Psoas muscle (tissue), 8 donors: Measurements from ENCODE around the gene IQCE. TPM values are rescaled to one million over a fixed set of nuclear protein-coding genes. Genes with fewer than 3 reads are reported as not detected.

Experiments used
- ATAC-seq, 4 donors: fragments of 200-7000 bp; cut with Tn5 transposase; one replicate each; pipeline ENCODE4 v1.9.1; 2020; ENCODE audit warnings: moderate library complexity in 3 of 4, mild to moderate bottlenecking in 2 of 4
- DNase-seq, 2 donors: peaks; one replicate each; pipeline ENCODE4 v3.0.0-alpha.2; 2020
- H3K27ac ChIP-seq: fragments of 200-600 bp; one replicate; pipeline ENCODE4 v1.8.0; 2022
- H3K27me3 ChIP-seq, 3 donors: fragments of 200-600 bp in 1 of 3; one replicate each; pipeline versions ENCODE4 v1.6.1 to v1.8.0; 2013 to 2022; ENCODE audit warnings: low read length in 2 of 3, mild to moderate bottlenecking in 2 of 3, moderate library complexity in 1 of 3; ENCODE audit not compliant: insufficient read depth in 3 of 3
- H3K36me3 ChIP-seq, 2 donors: fragments of 200-600 bp in 1 of 2; one replicate each; pipeline versions ENCODE4 v1.6.1 to v1.8.0; 2013 to 2022; ENCODE audit warnings: low read depth in 1 of 2, mild to moderate bottlenecking in 1 of 2, moderate library complexity in 1 of 2; ENCODE audit not compliant: insufficient read depth in 1 of 2
- H3K4me1 ChIP-seq: fragments of 200-600 bp; one replicate; pipeline ENCODE4 v1.8.0; 2022
- H3K4me3 ChIP-seq: fragments of 200-600 bp; one replicate; pipeline ENCODE4 v1.8.0; 2022; ENCODE audit warnings: mild to moderate bottlenecking
- H3K9me3 ChIP-seq: fragments of 200-600 bp; one replicate; pipeline ENCODE4 v1.8.0; 2022
- WGBS, 3 donors: extraction: QIAGEN DNeasy Blood & Tissue Kit; methylation state at CpG; one replicate each; pipeline versions ENCODE4 v1.1.6 to v1.1.7; 2013; 5-methylcytosine and 5-hydroxymethylcytosine counted together
- intact Hi-C, 2 donors: fragments of 100-400 bp; cut with DNase I; formaldehyde crosslinking; loops; one replicate each; pipeline versions ENCODE4 v1.11.0 to v1.14.2; 2022
- polyA plus RNA-seq, 3 donors: library from polyadenylated mRNA; stranded (reverse); fragments of 200-250 nt; gene quantifications; one replicate each; pipeline ENCODE4 v1.2.3, GENCODE V29; 2013
- total RNA-seq, 4 donors: library from RNA; stranded (reverse); fragmentation: NEBNext Ultra II Directional in 2 of 4; extraction: Animal tissue kit (Norgen Biotek cat#: 25700) in 2 of 4; gene quantifications; one replicate each; pipeline versions ENCODE4 v1.2.1 to v1.2.4, GENCODE V29; 2021 to 2023
- TF ChIP-seq, protein P1 (sequence below): fragments of 200-600 bp; IDR thresholded peaks from one replicate; pipeline ENCODE4 v1.8.0; 2022; ENCODE audit warnings: antibody characterized with exemption
- donor health status: healthy with polysubstance abuse.
- donor health status: DM: no; HTN: no; CAD: no; lungs with moderate emphysema.
- donor health status: Bipolar disorder and iron deficiency.
- donor health status: healthy.
- donor health status: DM: yes; HTN: yes; CAD: no.
- donor health status: DM: no; HTN: no; CAD: no.
- donor health status: DM: no; HTN: no; CAD: no.
- donor health status: DM: yes; HTN: yes; CAD: no.

Gene IQCE
- total and polyA plus RNA-seq, 7 donors: 2.4 to 9.6 (median 6.6) TPM

DNA sequence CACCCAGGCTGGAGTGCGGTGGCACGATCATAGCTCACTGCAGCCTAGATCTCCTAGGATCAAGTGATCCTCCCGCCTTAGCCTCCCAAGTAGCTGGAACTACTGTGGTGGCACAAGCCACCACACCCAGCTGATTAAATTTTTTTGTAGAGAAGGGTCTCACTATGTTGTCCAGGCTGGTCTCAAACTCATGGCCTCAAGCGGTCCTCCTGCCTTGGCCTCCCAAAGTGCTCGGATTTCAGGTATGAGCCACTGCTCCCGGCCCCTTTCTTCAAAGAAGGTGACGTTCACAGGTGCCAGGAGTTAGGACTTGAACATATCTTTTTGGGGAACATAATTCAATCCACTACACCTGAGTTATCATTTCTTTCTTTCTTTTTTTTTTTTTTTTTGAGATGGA, 70.1 kb downstream of the IQCE start:
- no peaks in the 10 kb centered on the region for H3K27me3 ChIP-seq
- TF ChIP-seq, protein P1, sequence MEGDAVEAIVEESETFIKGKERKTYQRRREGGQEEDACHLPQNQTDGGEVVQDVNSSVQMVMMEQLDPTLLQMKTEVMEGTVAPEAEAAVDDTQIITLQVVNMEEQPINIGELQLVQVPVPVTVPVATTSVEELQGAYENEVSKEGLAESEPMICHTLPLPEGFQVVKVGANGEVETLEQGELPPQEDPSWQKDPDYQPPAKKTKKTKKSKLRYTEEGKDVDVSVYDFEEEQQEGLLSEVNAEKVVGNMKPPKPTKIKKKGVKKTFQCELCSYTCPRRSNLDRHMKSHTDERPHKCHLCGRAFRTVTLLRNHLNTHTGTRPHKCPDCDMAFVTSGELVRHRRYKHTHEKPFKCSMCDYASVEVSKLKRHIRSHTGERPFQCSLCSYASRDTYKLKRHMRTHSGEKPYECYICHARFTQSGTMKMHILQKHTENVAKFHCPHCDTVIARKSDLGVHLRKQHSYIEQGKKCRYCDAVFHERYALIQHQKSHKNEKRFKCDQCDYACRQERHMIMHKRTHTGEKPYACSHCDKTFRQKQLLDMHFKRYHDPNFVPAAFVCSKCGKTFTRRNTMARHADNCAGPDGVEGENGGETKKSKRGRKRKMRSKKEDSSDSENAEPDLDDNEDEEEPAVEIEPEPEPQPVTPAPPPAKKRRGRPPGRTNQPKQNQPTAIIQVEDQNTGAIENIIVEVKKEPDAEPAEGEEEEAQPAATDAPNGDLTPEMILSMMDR: no peak
- peaks cover 29% of the 10 kb centered on the region for H3K4me1 ChIP-seq
- no peak overlapping the region for H3K27ac ChIP-seq
- intact Hi-C loops: no loop called here
- H3K4me3 ChIP-seq: no peak overlapping the region
- DNase-seq (no peak), ATAC-seq (no peak)
- no peaks in the 10 kb centered on the region for H3K9me3 ChIP-seq
- H3K36me3 ChIP-seq: no peaks in the 10 kb centered on the region
- WGBS, 3 donors: 88 to 97% (median 94%) methylated on average over 7 of the region's 7 CpGs

DNA sequence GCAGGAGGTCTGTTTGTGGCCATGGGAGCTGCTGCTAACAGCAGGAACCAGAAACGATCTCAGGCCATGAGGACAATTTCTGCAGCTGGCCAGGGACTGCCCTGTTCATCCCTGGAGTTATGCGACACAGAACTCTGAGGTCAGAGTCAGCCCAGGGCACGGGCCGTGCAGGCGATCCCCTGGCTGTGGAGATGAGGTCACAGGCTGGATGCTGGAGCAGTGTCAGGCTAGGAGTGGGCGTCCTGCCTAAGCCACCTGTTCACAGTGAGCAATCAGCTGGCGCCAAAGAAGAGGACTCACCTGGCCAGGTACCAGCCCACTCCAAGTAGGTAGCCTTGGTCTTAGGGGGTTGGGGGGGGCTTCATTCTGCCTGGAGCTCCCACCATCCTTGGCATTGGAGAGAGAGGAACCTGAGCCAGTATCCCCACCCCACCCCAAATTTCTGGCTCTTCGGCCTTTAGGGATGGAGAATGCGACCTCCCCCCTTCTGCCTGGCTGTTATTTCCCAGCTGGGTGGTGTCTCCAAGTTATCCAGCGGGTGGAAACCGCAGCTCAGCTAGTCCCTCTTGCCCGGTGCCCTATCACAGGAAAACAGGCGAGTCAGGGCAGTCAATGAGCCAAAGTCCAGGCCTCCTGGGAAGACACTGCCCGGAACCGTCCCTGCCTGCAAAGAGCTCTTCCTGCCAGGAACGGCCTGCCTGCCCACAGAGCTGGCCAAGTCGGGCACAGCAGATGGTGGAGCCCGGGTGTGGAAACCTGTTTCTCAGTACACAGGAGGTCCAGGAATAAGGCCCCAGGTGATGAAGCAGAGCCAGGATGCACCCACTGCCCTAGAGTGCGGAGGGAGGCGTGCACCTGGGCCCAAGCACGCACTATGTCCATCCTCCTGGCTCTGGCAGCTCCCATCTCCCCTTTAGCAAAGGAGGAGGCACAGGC, 71.2 kb downstream of the IQCE start:
- Histone ChIP-seq H3K36me3 (no peaks in the 10 kb centered on the region), H3K27ac (peak overlapping the region; percentile 67), H3K27me3 (no peaks in the 10 kb centered on the region), H3K4me1 (peaks cover 29% of the 10 kb centered on the region), H3K9me3 (no peaks in the 10 kb centered on the region), H3K4me3 (no peak overlapping the region)
- intact Hi-C loops: loop anchor here in 1 of 2 donors (5.0 kb wide), 1 partner anchor 73 kb away; the partner anchor contains the start of genes BRAT1 and IQCE
- ATAC-seq: peak; percentile 37 to 63 (median 58)
- TF ChIP-seq, protein P1: no peak
- DNase-seq: peak in 1 of 2 donors; percentile 64
- WGBS, 3 donors: 27 to 34% (median 29%) methylated on average over 21 of the region's 21 CpGs

DNA sequence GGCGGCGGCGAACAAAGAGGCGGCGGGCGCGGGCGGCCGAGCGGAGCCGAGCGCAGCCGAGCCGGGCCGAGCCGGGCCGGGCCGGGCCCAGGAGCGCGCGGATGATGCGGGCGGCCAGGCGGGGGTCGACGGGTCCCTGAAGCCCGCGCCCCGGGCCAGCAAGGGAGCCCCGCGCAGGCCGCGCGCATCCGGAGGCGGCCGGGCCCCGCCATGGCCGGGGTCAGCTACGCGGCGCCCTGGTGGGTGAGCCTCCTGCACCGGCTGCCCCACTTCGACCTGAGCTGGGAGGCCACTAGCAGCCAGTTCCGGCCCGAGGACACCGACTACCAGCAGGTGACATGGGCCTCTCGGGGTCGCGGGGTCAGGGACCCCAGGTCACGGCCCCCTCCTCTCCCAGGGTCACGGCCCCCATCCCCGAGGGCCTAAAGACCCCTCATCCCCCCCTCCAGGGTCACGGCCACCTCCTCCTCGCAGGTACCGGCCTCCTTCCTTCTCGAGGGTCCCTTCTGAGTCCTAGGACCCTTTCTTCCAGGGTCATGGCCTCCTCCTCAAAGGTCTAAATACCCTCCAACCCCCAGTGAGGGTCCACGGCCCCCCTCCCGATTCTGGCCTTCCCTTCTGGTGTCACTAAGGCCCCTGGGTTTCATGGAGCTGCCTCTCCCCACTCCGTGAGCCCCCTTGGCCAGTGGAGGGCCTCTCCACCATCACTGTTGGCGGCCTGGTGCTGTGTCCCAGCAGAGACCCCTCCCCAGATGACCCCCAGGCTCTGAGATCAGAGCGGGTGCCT, 73.4 kb downstream of the IQCE start, which contains the start of gene TTYH3:
Gene TTYH3 (plus strand): TSS at position 41 of the 787 bp plus-strand sequence. CDS start 170 bp downstream, at position 211.
- TF ChIP-seq, protein P1: no peak
- no peaks in the 10 kb centered on the region for H3K36me3 ChIP-seq
- H3K27me3 ChIP-seq: no peaks in the 10 kb centered on the region
- intact Hi-C loops: loop anchor here in 1 of 2 donors (5.0 kb wide), 1 partner anchor 75 kb away; the partner anchor contains the start of genes BRAT1 and IQCE
- H3K9me3 ChIP-seq: no peaks in the 10 kb centered on the region
- peaks cover 29% of the 10 kb centered on the region for H3K4me1 ChIP-seq
- peak; percentile 55 to 72 for DNase-seq
- H3K4me3 ChIP-seq: peak within 1 kb of the TSS; percentile 86
- ATAC-seq: peak in 1 of 4 donors; percentile 6
- peak within 1 kb of the TSS; percentile 66 for H3K27ac ChIP-seq
- WGBS, 3 donors: 2 to 9% (median 5%) methylated on average over 15 to 60 of the region's 62 CpGs

DNA sequence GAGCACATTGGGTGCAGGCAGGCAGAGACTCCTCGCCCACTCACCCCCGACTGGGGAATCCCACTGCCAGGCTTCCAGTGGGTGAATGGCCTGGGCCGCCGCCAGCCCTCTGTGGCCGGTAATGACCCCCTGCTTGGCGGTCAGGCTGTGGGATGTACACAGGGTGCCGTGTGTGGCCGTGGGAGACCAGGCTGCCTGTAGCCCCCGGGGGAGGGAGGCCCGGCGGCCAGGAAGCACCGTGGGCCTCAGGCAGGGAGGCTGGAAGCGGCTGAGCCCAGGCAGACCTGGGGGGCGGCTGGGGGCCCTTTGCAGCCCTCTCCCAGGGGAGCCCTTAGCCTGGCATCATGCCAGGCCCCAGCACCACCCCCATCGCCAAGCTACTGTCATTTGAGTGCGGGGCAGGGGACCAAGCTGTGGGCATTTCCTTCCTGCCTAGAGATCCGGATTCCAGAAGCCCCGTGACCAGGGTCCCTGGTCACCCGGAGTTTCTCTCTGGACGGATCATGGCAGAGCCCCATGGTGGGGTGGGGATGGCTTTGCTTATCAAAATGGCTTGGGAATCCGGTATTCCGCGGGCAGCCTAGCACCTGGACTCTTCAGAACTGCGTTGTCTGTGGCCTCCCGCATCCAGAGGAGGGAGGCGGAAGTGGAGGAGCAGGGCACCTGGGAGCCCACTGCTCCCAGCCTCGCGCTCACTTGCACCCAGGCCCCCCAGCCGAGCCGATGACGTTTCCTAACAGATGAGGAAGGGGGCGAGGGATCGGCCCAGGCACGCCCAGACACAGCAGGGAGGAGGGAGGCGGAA, 74.2 kb downstream of the IQCE start:
- intact Hi-C loops: loop anchor here in 1 of 2 donors (5.0 kb wide), 1 partner anchor 76 kb away; the partner anchor contains the start of genes BRAT1 and IQCE
- TF ChIP-seq, protein P1: no peak
- Histone ChIP-seq H3K27ac (peak overlapping the region; percentile 61), H3K27me3 (no peaks in the 10 kb centered on the region), H3K4me3 (peak overlapping the region; percentile 86), H3K9me3 (no peaks in the 10 kb centered on the region), H3K36me3 (no peaks in the 10 kb centered on the region), H3K4me1 (peaks cover 36% of the 10 kb centered on the region)
- 30 to 31% (median 30%) methylated on average over 31 to 35 of the region's 35 CpGs for WGBS, 3 donors
- no peak for ATAC-seq
- peak; percentile 61 to 77 for DNase-seq
